VCaP (cell line): ENCODE measurements around the gene OR5D18.

Experiments
- H3K27ac ChIP-seq: fragments of 450-650 bp; 2 replicates; pipeline ENCODE4 v1.5.1; 2017
- TF ChIP-seq, protein P1 (sequence below): fragments of 450-650 bp; conservative IDR thresholded peaks from 2 replicates; pipeline ENCODE4 v1.5.1; 2017; ENCODE audit warnings: mild to moderate bottlenecking, moderate library complexity

Gene OR5D18

DNA sequence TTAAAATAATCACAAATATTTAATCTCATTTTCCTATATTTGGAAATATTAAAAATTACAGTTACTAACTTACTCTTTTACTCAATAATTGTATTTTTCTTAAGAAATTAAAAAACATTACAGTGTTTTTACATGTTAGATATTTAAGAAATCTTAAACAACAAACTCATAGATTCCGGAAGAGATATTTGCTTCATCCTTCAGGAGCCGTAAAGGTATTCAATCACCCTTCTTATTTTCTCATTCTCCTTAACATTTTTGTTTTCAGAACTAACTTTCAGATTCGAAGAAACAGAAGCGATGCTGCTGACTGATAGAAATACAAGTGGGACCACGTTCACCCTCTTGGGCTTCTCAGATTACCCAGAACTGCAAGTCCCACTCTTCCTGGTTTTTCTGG lies at the start of gene OR5D18:
Gene OR5D18, plus strand, starts transcription at position 301 of the 400 bp plus-strand sequence. Its CDS starts 0 bp downstream, at position 301.
- TF ChIP-seq, protein P1, sequence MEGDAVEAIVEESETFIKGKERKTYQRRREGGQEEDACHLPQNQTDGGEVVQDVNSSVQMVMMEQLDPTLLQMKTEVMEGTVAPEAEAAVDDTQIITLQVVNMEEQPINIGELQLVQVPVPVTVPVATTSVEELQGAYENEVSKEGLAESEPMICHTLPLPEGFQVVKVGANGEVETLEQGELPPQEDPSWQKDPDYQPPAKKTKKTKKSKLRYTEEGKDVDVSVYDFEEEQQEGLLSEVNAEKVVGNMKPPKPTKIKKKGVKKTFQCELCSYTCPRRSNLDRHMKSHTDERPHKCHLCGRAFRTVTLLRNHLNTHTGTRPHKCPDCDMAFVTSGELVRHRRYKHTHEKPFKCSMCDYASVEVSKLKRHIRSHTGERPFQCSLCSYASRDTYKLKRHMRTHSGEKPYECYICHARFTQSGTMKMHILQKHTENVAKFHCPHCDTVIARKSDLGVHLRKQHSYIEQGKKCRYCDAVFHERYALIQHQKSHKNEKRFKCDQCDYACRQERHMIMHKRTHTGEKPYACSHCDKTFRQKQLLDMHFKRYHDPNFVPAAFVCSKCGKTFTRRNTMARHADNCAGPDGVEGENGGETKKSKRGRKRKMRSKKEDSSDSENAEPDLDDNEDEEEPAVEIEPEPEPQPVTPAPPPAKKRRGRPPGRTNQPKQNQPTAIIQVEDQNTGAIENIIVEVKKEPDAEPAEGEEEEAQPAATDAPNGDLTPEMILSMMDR: no peak
- H3K27ac ChIP-seq: no peak within 1 kb of the TSS

DNA sequence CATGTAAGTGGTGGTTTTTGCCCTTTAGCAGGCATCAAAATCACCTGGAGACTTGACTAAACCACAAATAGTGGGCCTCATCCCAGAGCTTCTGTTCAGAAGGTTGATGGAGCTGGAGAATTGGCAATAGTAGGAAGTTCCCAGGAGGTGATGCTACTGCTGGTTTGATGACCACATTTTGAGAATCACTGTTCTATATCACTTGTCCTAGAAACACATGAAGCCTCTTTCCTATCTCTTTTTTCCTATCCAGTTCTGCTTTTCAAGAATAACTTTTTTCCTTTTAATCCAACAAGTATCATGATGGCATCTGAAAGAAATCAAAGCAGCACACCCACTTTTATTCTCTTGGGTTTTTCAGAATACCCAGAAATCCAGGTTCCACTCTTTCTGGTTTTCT lies 46.3 kb upstream of the OR5D18 start, which contains the start of gene OR5D13:
Gene OR5D13, plus strand, starts transcription at position 301 of the 400 bp plus-strand sequence. Its CDS starts 0 bp downstream, at position 301.
- H3K27ac ChIP-seq: no peak within 1 kb of the TSS
- TF ChIP-seq, protein P1: no peak

DNA sequence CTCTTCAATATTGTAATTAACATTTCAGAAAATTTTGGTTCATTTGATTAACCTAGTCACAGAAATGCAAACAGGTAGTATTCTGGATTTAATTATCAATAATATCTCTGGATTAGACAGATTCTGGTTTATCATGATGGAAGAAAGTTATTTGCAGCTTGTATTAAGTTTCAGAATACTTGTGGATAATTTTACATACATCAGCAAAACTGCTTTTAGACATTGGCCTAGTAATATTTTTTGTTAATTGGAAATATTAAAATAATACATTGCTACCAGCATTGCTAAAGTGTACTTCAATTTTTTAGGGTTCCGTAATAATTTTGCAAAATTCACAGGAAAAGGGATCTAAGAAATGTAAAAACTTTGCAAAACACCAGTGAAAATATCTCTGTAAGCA lies 27.8 kb upstream of the OR5D18 start:
- TF ChIP-seq, protein P1: no peak
- no peak overlapping the region for H3K27ac ChIP-seq

DNA sequence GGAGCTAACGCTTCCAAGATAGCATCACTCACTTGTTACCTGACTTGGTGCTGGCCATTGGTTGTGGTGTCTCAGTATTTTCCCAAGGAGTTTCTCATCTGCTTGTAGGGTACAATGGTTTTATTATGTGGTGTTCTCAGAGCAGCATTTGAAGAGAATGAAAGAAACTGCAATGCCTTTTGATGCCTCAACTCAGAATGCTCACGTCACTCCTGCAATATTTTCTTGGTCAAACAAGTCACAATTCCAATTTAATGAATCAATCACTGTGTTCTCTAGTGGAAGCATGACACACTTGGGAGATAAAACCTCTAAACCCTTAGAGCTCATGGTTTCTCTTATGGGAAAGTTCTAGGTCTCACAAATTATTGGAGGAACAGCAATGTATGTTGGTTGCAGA lies 26.1 kb upstream of the OR5D18 start:
- no peak overlapping the region for H3K27ac ChIP-seq
- TF ChIP-seq, protein P1: no peak

DNA sequence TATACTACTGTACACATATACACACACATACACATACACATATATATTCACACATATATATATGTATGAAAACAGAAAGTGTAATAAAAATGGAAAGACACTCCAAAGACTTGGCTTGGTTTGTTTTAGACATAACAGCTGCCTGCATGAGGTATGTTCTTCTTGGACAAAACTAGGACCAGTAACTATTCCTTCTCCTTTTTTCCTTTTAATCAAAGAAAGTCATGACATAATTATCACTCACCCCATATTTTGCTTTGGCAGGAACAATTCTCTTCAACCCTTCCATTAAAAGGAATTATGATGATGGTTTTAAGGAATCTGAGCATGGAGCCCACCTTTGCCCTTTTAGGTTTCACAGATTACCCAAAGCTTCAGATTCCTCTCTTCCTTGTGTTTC lies 24.2 kb upstream of the OR5D18 start, which contains the start of gene OR5D14:
Gene OR5D14, plus strand, starts transcription at position 301 of the 400 bp plus-strand sequence. Its CDS starts 0 bp downstream, at position 301.
- no peak within 1 kb of the TSS for H3K27ac ChIP-seq
- TF ChIP-seq, protein P1: no peak

GRCh38 chr11:55806248-55806647 lies 13.2 kb upstream of the OR5D18 start:
- TF ChIP-seq, protein P1: no peak
- H3K27ac ChIP-seq: no peak overlapping the region

- H3K27ac ChIP-seq: no peak within 1 kb of the TSS
- TF ChIP-seq, protein P1: no peak
These were observed 8.4 kb upstream of the OR5D18 start, which contains the start of gene OR5L1 for GRCh38 chr11:55811067-55811466. OR5L1 (plus strand) TSS chr11:55811367; CDS start chr11:55811467, 100 bp downstream.
